SK-N-SH (cell line): Measurements from ENCODE around the gene RBM41. TPM values are rescaled to one million over a fixed set of nuclear protein-coding genes. Genes with fewer than 3 reads are reported as not detected.

ENCODE experiments used
- CTCF ChIA-PET: fragments of 300-600, 350-600 bp; formaldehyde crosslinking; extraction: SDS; loops from one replicate; lab custom pipeline; 2021; lab: Yijun Ruan, JAX
- POLR2A ChIA-PET: fragments of 350-600 bp; sonication (Branson Sonifier 250); formaldehyde crosslinking; extraction: SDS; loops from one replicate; lab custom pipeline; 2020; ENCODE audit warnings: antibody characterized with exemption, inconsistent platforms; lab: Yijun Ruan, JAX
- DNase-seq: peaks from one replicate; pipeline ENCODE4 v3.0.0; 2012
- H2AFZ ChIP-seq: fragments of 200-600 bp; sonication (generic); 2 replicates; pipeline ENCODE4 v1.8.1; 2016; ENCODE audit warnings: antibody characterized with exemption, mild to moderate bottlenecking, low read depth
- H3F3A ChIP-seq: fragments of 200-600 bp; sonication (generic); replicated peaks from 2 replicates; pipeline ENCODE3; 2016; ENCODE audit warnings: antibody characterized with exemption, mild to moderate bottlenecking; ENCODE audit not compliant: insufficient read depth
- H3K27ac ChIP-seq, 2 experiments: fragments of 200-500 bp in 1 of 2; fragments of 200-600 bp in 1 of 2; sonication (Bioruptor generic) in 1 of 2; sonication (generic), shearing (Covaris generic) in 1 of 2; 2 replicates each; pipeline versions ENCODE4 v1.5.1 to v1.6.1; 2014 to 2016; ENCODE audit warnings: low read depth in 2 of 2, inconsistent platforms in 1 of 2, low read length in 1 of 2, mild to moderate bottlenecking in 1 of 2, mixed read lengths in 1 of 2
- H3K27me3 ChIP-seq: fragments of 200-600 bp; sonication (generic), shearing (Covaris generic); 2 replicates; pipeline ENCODE4 v1.6.1; 2016; ENCODE audit warnings: mixed run types; ENCODE audit not compliant: insufficient read depth
- H3K36me3 ChIP-seq, 2 experiments: fragments of 200-500 bp in 1 of 2; fragments of 200-600 bp in 1 of 2; sonication (Bioruptor generic) in 1 of 2; sonication (generic) in 1 of 2; replicated peaks in 1 of 2; 2 replicates each; pipeline versions ENCODE3 to v1.5.1; 2014 to 2016; ENCODE audit warnings: low read length in 1 of 2, mild to moderate bottlenecking in 1 of 2; ENCODE audit not compliant: insufficient read depth in 2 of 2, control insufficient read depth in 1 of 2
- H3K4me1 ChIP-seq, 2 experiments: fragments of 200-500 bp in 1 of 2; fragments of 200-600 bp in 1 of 2; sonication (Bioruptor generic) in 1 of 2; sonication (generic), shearing (Covaris generic) in 1 of 2; 2 replicates each; pipeline versions ENCODE4 v1.5.1 to v1.6.1; 2014 to 2016; ENCODE audit warnings: low read depth in 1 of 2, low read length in 1 of 2, mixed run types in 1 of 2; ENCODE audit not compliant: insufficient read depth in 2 of 2, control insufficient read depth in 1 of 2
- H3K4me2 ChIP-seq: fragments of 200-600 bp; sonication (generic), shearing (Covaris generic); 2 replicates; pipeline ENCODE4 v1.6.1; 2017; ENCODE audit warnings: mixed run types
- H3K4me3 ChIP-seq, 2 experiments: fragments of 200-500 bp in 1 of 2; fragments of 200-600 bp in 1 of 2; sonication (Bioruptor generic) in 1 of 2; sonication (generic), shearing (Covaris generic) in 1 of 2; 2 replicates each; pipeline versions ENCODE4 v1.5.1 to v1.8.1; 2014 to 2016; ENCODE audit warnings: low read depth in 2 of 2, inconsistent platforms in 1 of 2, low read length in 1 of 2, mild to moderate bottlenecking in 1 of 2, mixed read lengths in 1 of 2, moderate library complexity in 1 of 2
- H3K79me2 ChIP-seq: fragments of 200-600 bp; sonication (generic); 2 replicates; pipeline ENCODE4 v1.8.1; 2017; ENCODE audit warnings: mild to moderate bottlenecking; ENCODE audit not compliant: insufficient read depth
- H3K9ac ChIP-seq: fragments of 200-600 bp; sonication (generic); 2 replicates; pipeline ENCODE4 v1.6.1; 2017; ENCODE audit warnings: mixed run types
- H3K9me2 ChIP-seq: fragments of 200-600 bp; sonication (generic); 2 replicates; pipeline ENCODE4 v1.6.1; 2017; ENCODE audit warnings: mixed run types
- H3K9me3 ChIP-seq: fragments of 200-600 bp; sonication (generic); 2 replicates; pipeline ENCODE4 v1.6.1; 2017; ENCODE audit warnings: mixed run types, mild to moderate bottlenecking, moderate library complexity
- H4K20me1 ChIP-seq: fragments of 200-600 bp; sonication (generic); 2 replicates; pipeline ENCODE4 v1.6.1; 2017; ENCODE audit warnings: mild to moderate bottlenecking, mixed run types; ENCODE audit not compliant: insufficient read depth
- CHD2 ChIP-seq: fragments of 150-350 bp; IDR thresholded peaks from 2 replicates; pipeline ENCODE4 v1.6.1; 2018; ENCODE audit warnings: low read length; ENCODE audit not compliant: partially characterized antibody
- ELF1 ChIP-seq: IDR thresholded peaks from 2 replicates; pipeline ENCODE4 v1.4.0; 2012
- EP300 ChIP-seq, 2 experiments: IDR thresholded peaks; 2 replicates each; pipeline versions ENCODE4 v1.4.0 to v1.6.1; 2012; ENCODE audit warnings: borderline replicate concordance in 1 of 2, low read depth in 1 of 2, low read length in 1 of 2
- EZH2phosphoT487 ChIP-seq: fragments of 200-600 bp; sonication (generic); IDR thresholded peaks from 2 replicates; pipeline ENCODE4 v1.6.1; 2017; ENCODE audit warnings: low read depth, mixed run types, mild to moderate bottlenecking, antibody characterized with exemption, moderate library complexity, borderline replicate concordance
- FOSL2 ChIP-seq: IDR thresholded peaks from 2 replicates; pipeline ENCODE4 v1.4.0; 2012; ENCODE audit warnings: low read depth, mild to moderate bottlenecking, moderate library complexity, borderline replicate concordance
- FOXM1 ChIP-seq: IDR thresholded peaks from 2 replicates; pipeline ENCODE4 v1.4.0; 2012; ENCODE audit warnings: low read depth, mild to moderate bottlenecking
- GABPA ChIP-seq: IDR thresholded peaks from 2 replicates; pipeline ENCODE4 v1.4.0; 2012; ENCODE audit warnings: low read depth, mild to moderate bottlenecking
- GATA2 ChIP-seq: sonication (generic); formaldehyde crosslinking; IDR thresholded peaks from 2 replicates; pipeline ENCODE4 v1.5.0; 2020; ENCODE audit warnings: mild to moderate bottlenecking, missing genetic modification reagents
- JUND ChIP-seq: IDR thresholded peaks from 2 replicates; pipeline ENCODE4 v1.4.0; 2012
- MEF2A ChIP-seq: IDR thresholded peaks from 2 replicates; pipeline ENCODE4 v1.4.0; 2012; ENCODE audit warnings: low read depth, borderline replicate concordance
- NRF1 ChIP-seq: IDR thresholded peaks from 2 replicates; pipeline ENCODE4 v1.6.1; 2012; ENCODE audit warnings: low read depth, mild to moderate bottlenecking, low read length
- RCOR1 ChIP-seq: fragments of 150-350 bp; IDR thresholded peaks from 2 replicates; pipeline ENCODE4 v1.6.1; 2017; ENCODE audit warnings: antibody characterized with exemption, low read length
- RXRA ChIP-seq: IDR thresholded peaks from 2 replicates; pipeline ENCODE4 v1.4.0; 2012; ENCODE audit warnings: low read depth, mild to moderate bottlenecking, borderline replicate concordance
- SIN3A ChIP-seq: IDR thresholded peaks from 2 replicates; pipeline ENCODE4 v1.6.1; 2012; ENCODE audit warnings: low read depth, mild to moderate bottlenecking, low read length, moderate library complexity, borderline replicate concordance
- SMC3 ChIP-seq: IDR thresholded peaks from 2 replicates; pipeline ENCODE4 v1.6.1; 2012; ENCODE audit warnings: low read depth, low read length, improper control_type of control experiment
- TCF12 ChIP-seq: IDR thresholded peaks from 2 replicates; pipeline ENCODE4 v1.4.0; 2012
- TEAD4 ChIP-seq: IDR thresholded peaks from 2 replicates; pipeline ENCODE4 v1.4.0; 2012; ENCODE audit warnings: mild to moderate bottlenecking, borderline replicate concordance; ENCODE audit not compliant: insufficient read depth
- YY1 ChIP-seq: IDR thresholded peaks from 2 replicates; pipeline ENCODE4 v1.4.0; 2012; ENCODE audit warnings: low read depth, mild to moderate bottlenecking
- WGBS: methylation state at CpG from one replicate; pipeline ENCODE4 v1.1.6; 2017; ENCODE audit warnings: low lambda C conversion rate; 5-methylcytosine and 5-hydroxymethylcytosine counted together
- polyA plus RNA-seq, 3 experiments: library from polyadenylated mRNA; depleted of rRNA; stranded (reverse); fragments of >200 nt; gene quantifications; 2 replicates each; pipeline ENCODE4 v1.2.3, GENCODE V29; 2012
- TF ChIP-seq, protein P1 (sequence below): IDR thresholded peaks from 2 replicates; pipeline ENCODE4 v1.4.0; 2012; ENCODE audit warnings: low read depth
- TF ChIP-seq, protein P2 (sequence below): fragments of 150-350 bp; IDR thresholded peaks from 2 replicates; pipeline ENCODE4 v1.6.1; 2017; ENCODE audit warnings: antibody characterized with exemption, low read length, low read depth, borderline replicate concordance
- TF ChIP-seq, protein P3 (sequence below): fragments of 200-600 bp; sonication (generic); IDR thresholded peaks from 2 replicates; pipeline ENCODE4 v1.6.1; 2017; ENCODE audit warnings: antibody characterized with exemption, mild to moderate bottlenecking, moderate library complexity
- TF ChIP-seq, protein P4 (sequence below): IDR thresholded peaks from 2 replicates; pipeline ENCODE4 v1.6.1; 2012; ENCODE audit warnings: mild to moderate bottlenecking, low read depth, low read length, moderate library complexity

The RBM41 gene
- polyA plus RNA-seq, 1 of the 3 experiments (the other 2 are of a cell fraction) = 4.2 TPM

DNA sequence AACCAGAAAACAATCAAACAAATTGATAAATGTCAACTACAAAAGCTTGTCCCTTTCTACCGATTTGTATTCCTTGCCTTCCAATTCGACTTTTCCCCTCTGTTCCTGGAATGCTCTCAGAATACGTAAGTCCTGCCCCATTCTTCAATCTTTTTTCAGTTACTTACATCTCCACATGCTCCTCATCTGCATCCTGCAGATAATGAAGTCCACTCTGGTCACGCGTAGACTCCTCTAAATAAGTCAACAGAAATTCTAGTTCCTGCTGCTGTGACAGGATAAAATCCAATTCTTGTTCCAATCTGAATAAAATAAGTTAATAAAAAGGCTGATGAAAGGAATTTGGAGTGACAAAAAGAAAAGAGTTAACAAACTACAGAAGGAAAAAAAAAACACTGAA, 34.4 kb upstream of the RBM41 start:
- H3K27ac ChIP-seq = no peak overlapping the region
- TF ChIP-seq, protein P1, sequence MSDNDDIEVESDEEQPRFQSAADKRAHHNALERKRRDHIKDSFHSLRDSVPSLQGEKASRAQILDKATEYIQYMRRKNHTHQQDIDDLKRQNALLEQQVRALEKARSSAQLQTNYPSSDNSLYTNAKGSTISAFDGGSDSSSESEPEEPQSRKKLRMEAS = no peak
- TF ChIP-seq JUND (no peak), GATA2 (no peak), YY1 (no peak), FOXM1 (no peak), CHD2 (no peak), TEAD4 (no peak), EZH2phosphoT487 (no peak), FOSL2 (no peak), MEF2A (no peak), NRF1 (no peak), RXRA (no peak), GABPA (no peak), ELF1 (no peak), SIN3A (no peak)
- TF ChIP-seq, protein P2, sequence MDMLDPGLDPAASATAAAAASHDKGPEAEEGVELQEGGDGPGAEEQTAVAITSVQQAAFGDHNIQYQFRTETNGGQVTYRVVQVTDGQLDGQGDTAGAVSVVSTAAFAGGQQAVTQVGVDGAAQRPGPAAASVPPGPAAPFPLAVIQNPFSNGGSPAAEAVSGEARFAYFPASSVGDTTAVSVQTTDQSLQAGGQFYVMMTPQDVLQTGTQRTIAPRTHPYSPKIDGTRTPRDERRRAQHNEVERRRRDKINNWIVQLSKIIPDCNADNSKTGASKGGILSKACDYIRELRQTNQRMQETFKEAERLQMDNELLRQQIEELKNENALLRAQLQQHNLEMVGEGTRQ = no peak
- TF ChIP-seq, protein P3, sequence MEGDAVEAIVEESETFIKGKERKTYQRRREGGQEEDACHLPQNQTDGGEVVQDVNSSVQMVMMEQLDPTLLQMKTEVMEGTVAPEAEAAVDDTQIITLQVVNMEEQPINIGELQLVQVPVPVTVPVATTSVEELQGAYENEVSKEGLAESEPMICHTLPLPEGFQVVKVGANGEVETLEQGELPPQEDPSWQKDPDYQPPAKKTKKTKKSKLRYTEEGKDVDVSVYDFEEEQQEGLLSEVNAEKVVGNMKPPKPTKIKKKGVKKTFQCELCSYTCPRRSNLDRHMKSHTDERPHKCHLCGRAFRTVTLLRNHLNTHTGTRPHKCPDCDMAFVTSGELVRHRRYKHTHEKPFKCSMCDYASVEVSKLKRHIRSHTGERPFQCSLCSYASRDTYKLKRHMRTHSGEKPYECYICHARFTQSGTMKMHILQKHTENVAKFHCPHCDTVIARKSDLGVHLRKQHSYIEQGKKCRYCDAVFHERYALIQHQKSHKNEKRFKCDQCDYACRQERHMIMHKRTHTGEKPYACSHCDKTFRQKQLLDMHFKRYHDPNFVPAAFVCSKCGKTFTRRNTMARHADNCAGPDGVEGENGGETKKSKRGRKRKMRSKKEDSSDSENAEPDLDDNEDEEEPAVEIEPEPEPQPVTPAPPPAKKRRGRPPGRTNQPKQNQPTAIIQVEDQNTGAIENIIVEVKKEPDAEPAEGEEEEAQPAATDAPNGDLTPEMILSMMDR = no peak
- CTCF ChIA-PET = no interaction called here
- no peak overlapping the region for H3K4me3 ChIP-seq
- no peaks in the 10 kb centered on the region for H3F3A ChIP-seq
- H3K4me1 ChIP-seq = no peaks in the 10 kb centered on the region; a peak in 1 of 4 replicates
- H3K27me3 ChIP-seq = no peaks in the 10 kb centered on the region; the same call in 1 of the 2 replicates
- H3K79me2 ChIP-seq = no peaks in the 10 kb centered on the region
- WGBS = 49% methylated on average over 5 of the region's 5 CpGs
- H2AFZ ChIP-seq = no peak overlapping the region
- no peak overlapping the region for H3K4me2 ChIP-seq
- no peaks in the 10 kb centered on the region for H3K9me3 ChIP-seq
- no peak overlapping the region for H3K9ac ChIP-seq
- no peaks in the 10 kb centered on the region for H3K9me2 ChIP-seq
- no peaks in the 10 kb centered on the region for H3K36me3 ChIP-seq
- no peak for DNase-seq
- no peaks in the 10 kb centered on the region for H4K20me1 ChIP-seq
- POLR2A ChIA-PET = no interaction called here

DNA sequence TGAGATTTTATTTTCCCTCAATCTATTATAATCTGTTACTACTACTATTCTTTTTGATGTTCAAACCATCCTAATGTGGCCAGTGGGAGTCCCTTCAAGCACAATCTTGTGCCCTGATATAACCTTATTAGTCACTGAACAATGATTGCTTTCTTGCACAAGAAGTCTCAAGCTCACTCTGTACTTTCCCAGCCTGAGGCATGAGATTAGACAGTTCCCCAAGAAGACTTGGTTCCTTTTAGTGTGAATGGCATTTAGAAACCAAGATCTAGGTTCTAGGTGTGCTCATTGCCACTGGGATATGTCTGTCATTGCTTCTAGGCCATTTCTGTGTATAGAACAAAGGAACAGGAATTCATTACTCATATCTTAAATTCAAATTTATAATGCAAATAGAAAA, 28.0 kb upstream of the RBM41 start:
- H3K36me3 ChIP-seq = no peaks in the 10 kb centered on the region
- no peaks in the 10 kb centered on the region for H3K9me2 ChIP-seq
- H3K79me2 ChIP-seq = no peaks in the 10 kb centered on the region
- no peaks in the 10 kb centered on the region for H3F3A ChIP-seq
- no peak overlapping the region for H3K4me3 ChIP-seq
- no peak overlapping the region for H3K27ac ChIP-seq
- no peak overlapping the region for H2AFZ ChIP-seq
- CTCF ChIA-PET = interaction anchor here (0.7 kb wide), 1 partner anchor 11 kb away, joined by 3 read pairs; no protein-coding TSS in a partner anchor
- H3K9ac ChIP-seq = no peak overlapping the region
- H4K20me1 ChIP-seq = no peaks in the 10 kb centered on the region
- no peak for DNase-seq
- H3K27me3 ChIP-seq = no peaks in the 10 kb centered on the region
- no peak overlapping the region for H3K4me2 ChIP-seq
- POLR2A ChIA-PET = no interaction called here
- no peaks in the 10 kb centered on the region for H3K4me1 ChIP-seq
- no peaks in the 10 kb centered on the region for H3K9me3 ChIP-seq
- no peak for TF ChIP-seq RXRA
- no peak for TF ChIP-seq GABPA
- no peak for TF ChIP-seq GATA2
- TF ChIP-seq EP300 (IDR thresholded peaks at IDR 0.05; ENCODE audit: borderline replicate concordance in 1 of 2, low read depth in 1 of 2, low read length in 1 of 2) = no peak
- TF ChIP-seq MEF2A = no peak
- TF ChIP-seq, protein P1 = no peak
- no peak for TF ChIP-seq CHD2
- TF ChIP-seq SMC3 = no peak
- no peak for TF ChIP-seq RCOR1
- no peak for TF ChIP-seq YY1
- TF ChIP-seq, protein P4, sequence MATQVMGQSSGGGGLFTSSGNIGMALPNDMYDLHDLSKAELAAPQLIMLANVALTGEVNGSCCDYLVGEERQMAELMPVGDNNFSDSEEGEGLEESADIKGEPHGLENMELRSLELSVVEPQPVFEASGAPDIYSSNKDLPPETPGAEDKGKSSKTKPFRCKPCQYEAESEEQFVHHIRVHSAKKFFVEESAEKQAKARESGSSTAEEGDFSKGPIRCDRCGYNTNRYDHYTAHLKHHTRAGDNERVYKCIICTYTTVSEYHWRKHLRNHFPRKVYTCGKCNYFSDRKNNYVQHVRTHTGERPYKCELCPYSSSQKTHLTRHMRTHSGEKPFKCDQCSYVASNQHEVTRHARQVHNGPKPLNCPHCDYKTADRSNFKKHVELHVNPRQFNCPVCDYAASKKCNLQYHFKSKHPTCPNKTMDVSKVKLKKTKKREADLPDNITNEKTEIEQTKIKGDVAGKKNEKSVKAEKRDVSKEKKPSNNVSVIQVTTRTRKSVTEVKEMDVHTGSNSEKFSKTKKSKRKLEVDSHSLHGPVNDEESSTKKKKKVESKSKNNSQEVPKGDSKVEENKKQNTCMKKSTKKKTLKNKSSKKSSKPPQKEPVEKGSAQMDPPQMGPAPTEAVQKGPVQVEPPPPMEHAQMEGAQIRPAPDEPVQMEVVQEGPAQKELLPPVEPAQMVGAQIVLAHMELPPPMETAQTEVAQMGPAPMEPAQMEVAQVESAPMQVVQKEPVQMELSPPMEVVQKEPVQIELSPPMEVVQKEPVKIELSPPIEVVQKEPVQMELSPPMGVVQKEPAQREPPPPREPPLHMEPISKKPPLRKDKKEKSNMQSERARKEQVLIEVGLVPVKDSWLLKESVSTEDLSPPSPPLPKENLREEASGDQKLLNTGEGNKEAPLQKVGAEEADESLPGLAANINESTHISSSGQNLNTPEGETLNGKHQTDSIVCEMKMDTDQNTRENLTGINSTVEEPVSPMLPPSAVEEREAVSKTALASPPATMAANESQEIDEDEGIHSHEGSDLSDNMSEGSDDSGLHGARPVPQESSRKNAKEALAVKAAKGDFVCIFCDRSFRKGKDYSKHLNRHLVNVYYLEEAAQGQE = no peak
- no peak for TF ChIP-seq FOSL2
- TF ChIP-seq TCF12 = no peak
